OCI-LY1 (cell line): ENCODE measurements around the gene ADRA1B.

Experiments used
- EZH2 ChIP-seq: fragments of 200-600 bp; sonication (generic), shearing (Covaris generic); IDR thresholded peaks from 2 replicates; pipeline ENCODE4 v1.8.0; 2017; ENCODE audit warnings: borderline replicate concordance, mixed run types, mild to moderate bottlenecking, antibody characterized with exemption, low read length, moderate library complexity, mixed read lengths
- TF ChIP-seq, protein P1 (sequence below): fragments of 200-600 bp; sonication (generic), shearing (Covaris generic); IDR thresholded peaks from 2 replicates; pipeline ENCODE4 v1.5.1; 2017; ENCODE audit warnings: mild to moderate bottlenecking, antibody characterized with exemption, low read length, moderate library complexity, mixed read lengths

GRCh38 chr5:159929176-159929575 lies 12.9 kb downstream of the ADRA1B start:
- TF ChIP-seq, protein P1, sequence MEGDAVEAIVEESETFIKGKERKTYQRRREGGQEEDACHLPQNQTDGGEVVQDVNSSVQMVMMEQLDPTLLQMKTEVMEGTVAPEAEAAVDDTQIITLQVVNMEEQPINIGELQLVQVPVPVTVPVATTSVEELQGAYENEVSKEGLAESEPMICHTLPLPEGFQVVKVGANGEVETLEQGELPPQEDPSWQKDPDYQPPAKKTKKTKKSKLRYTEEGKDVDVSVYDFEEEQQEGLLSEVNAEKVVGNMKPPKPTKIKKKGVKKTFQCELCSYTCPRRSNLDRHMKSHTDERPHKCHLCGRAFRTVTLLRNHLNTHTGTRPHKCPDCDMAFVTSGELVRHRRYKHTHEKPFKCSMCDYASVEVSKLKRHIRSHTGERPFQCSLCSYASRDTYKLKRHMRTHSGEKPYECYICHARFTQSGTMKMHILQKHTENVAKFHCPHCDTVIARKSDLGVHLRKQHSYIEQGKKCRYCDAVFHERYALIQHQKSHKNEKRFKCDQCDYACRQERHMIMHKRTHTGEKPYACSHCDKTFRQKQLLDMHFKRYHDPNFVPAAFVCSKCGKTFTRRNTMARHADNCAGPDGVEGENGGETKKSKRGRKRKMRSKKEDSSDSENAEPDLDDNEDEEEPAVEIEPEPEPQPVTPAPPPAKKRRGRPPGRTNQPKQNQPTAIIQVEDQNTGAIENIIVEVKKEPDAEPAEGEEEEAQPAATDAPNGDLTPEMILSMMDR, result no peak
- TF ChIP-seq EZH2, result no peak
